ENCODE results near the gene NEK6. TPM values are rescaled to one million over a fixed set of nuclear protein-coding genes. Genes with fewer than 3 reads are reported as not detected.

NEK6 gene
- total RNA-seq, 1 donor from 2014 or later = 24.4 TPM

DNA sequence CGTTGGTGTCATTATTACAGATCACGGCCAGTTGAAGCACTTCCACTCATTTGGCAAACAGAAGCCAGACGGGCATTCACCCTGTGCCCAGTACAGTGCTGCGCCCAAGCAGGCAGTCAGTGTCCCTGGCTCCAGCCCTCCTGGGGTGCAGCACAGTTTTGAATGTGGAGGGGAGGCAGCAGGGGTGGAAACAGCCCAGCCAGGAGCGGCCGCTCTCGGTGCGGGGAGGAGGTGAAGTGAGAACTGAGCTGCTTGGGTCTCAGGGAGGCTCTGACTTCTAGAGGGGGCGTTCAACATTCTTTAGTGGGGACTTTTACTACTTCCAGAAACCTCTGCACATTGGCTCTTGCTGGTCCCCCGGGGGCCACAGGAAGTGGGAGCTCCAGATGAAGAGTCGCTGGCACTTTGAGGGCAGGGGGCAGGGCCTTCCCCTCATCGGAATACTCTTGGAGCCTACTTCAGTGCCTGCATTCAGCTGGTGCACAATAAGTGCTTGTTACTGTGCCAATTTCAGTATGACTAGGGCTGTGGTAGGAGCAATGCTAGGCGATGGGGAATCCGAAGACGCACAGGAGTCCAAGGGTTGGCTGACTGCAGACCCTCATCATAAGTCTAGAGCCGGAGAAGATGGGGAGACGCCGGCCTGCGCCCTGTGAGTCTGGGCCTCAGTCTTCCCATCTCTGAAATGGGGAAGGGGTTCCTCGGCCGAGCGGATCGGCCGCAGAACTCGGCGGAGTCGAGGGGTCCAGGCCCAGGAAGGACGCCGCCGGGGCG is 492 bp upstream of the NEK6 start:
- peaks cover 19% of the 10 kb centered on the region for H3K4me1 Mint-ChIP-seq (ENCODE audit: low read depth)
- DNase-seq (ENCODE audit: low spot score, unreplicated experiment) = no peak
- H3K9me3 Mint-ChIP-seq (ENCODE audit: low read depth) = no peaks in the 10 kb centered on the region
- peak overlapping the region; percentile 94 for H3K27ac Mint-ChIP-seq
- peaks cover 5% of the 10 kb centered on the region for H3K27me3 Mint-ChIP-seq
- no peaks in the 10 kb centered on the region for H3K36me3 Mint-ChIP-seq (ENCODE audit: insufficient read depth)
- TF ChIP-seq, protein P1, sequence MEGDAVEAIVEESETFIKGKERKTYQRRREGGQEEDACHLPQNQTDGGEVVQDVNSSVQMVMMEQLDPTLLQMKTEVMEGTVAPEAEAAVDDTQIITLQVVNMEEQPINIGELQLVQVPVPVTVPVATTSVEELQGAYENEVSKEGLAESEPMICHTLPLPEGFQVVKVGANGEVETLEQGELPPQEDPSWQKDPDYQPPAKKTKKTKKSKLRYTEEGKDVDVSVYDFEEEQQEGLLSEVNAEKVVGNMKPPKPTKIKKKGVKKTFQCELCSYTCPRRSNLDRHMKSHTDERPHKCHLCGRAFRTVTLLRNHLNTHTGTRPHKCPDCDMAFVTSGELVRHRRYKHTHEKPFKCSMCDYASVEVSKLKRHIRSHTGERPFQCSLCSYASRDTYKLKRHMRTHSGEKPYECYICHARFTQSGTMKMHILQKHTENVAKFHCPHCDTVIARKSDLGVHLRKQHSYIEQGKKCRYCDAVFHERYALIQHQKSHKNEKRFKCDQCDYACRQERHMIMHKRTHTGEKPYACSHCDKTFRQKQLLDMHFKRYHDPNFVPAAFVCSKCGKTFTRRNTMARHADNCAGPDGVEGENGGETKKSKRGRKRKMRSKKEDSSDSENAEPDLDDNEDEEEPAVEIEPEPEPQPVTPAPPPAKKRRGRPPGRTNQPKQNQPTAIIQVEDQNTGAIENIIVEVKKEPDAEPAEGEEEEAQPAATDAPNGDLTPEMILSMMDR (IDR thresholded peaks at IDR 0.05; ENCODE audit: unreplicated experiment) = no peak
- H3K4me3 Mint-ChIP-seq (ENCODE audit: low read depth) = peak overlapping the region; percentile 88

DNA sequence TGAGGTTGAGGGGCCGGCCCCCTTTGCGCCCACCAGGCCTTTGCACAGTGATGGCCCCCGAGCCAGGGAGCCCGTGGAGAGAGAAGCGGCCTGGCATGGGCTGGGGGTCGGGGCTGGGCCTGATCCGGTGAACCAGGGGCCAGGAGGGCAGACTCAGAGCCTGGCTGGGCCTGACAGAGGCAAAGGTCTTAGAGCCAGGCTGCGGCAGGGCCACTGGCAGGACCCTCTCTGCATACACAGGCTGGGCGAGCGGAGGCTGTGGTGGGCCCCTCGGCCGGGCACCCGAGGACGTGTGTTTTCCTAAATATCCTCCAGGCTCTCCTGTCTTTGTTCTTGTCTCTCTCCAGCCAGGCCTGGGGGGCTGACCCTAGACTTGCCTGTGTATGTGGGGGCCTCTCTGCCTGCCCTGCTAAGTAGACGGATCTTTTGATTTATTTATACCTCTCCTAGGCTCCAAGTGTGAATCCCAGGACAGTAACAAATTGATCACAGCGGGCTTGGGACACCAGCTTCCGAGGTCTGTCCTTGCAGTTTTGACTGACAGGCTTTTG is 933 bp downstream of the NEK6 start:
- TF ChIP-seq, protein P1 (IDR thresholded peaks at IDR 0.05; ENCODE audit: unreplicated experiment) = no peak
- no peaks in the 10 kb centered on the region for H3K36me3 Mint-ChIP-seq (ENCODE audit: insufficient read depth)
- no peaks in the 10 kb centered on the region for H3K9me3 Mint-ChIP-seq (ENCODE audit: low read depth)
- H3K4me3 Mint-ChIP-seq (ENCODE audit: low read depth) = peak overlapping the region; percentile 94
- DNase-seq (ENCODE audit: low spot score, unreplicated experiment) = peak; percentile 19
- peaks cover 26% of the 10 kb centered on the region for H3K4me1 Mint-ChIP-seq (ENCODE audit: low read depth)
- H3K27me3 Mint-ChIP-seq = peaks cover 5% of the 10 kb centered on the region
- H3K27ac Mint-ChIP-seq = peak overlapping the region; percentile 98

DNA sequence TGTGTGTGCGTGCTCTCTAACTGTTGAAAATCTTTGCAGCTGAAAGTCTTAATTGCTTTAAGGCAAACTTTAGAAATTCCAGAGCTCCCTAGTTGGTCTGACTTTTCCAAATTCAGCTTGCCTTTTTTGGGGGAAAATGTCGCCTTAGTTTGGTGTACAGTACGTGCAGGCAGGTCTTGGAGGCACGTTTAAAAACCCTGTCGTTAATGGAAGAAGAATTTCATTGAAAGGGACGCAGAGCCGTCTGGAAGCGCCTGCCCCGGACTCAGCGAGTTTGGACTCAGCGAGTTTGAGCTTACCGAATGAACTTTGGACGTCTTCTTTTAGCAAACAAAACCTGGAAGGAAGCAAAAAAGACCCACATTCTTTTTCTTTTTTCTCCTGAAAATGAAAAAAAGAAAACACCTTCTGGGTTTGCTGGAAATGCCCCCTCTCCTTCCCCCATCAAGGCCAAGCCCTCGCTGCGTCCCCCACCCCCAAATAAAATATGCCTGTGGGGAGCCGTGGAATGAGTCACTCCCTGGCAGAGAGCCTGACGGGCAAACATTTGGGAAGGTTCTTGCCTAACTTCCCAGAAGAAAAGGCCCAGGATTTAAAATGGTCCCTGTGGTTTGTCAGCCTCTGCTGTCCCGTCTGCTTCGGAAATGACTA is 1.5 kb downstream of the NEK6 start:
- peak overlapping the region; percentile 98 for H3K27ac Mint-ChIP-seq

GRCh38 chr9:124260769-124261603 is 3.2 kb downstream of the NEK6 start:
- DNase-seq (ENCODE audit: low spot score, unreplicated experiment) = no peak
- TF ChIP-seq, protein P1 (IDR thresholded peaks at IDR 0.05; ENCODE audit: unreplicated experiment) = no peak
- Mint-ChIP-seq H3K4me1 (ENCODE audit: low read depth) (peaks cover 29% of the 10 kb centered on the region), H3K36me3 (ENCODE audit: insufficient read depth) (no peaks in the 10 kb centered on the region), H3K4me3 (ENCODE audit: low read depth) (peak overlapping the region; percentile 14), H3K9me3 (ENCODE audit: low read depth) (no peaks in the 10 kb centered on the region), H3K27me3 (peaks cover 2% of the 10 kb centered on the region), H3K27ac (peak overlapping the region; percentile 83)

More for the DNA sequence above, 1.5 kb downstream of the NEK6 start:
- Mint-ChIP-seq H3K4me1 (ENCODE audit: low read depth) (peaks cover 27% of the 10 kb centered on the region), H3K9me3 (ENCODE audit: low read depth) (no peaks in the 10 kb centered on the region), H3K36me3 (ENCODE audit: insufficient read depth) (no peaks in the 10 kb centered on the region), H3K4me3 (ENCODE audit: low read depth) (peak overlapping the region; percentile 94), H3K27me3 (peaks cover 5% of the 10 kb centered on the region)
- DNase-seq (ENCODE audit: low spot score, unreplicated experiment) = no peak
- TF ChIP-seq, protein P1 (IDR thresholded peaks at IDR 0.05; ENCODE audit: unreplicated experiment) = no peak

Data from progenitor cell of endocrine pancreas (in vitro differentiated cells).